Transverse colon (tissue), 4 donors: Measurements from ENCODE around the gene IL15RA. TPM values are rescaled to one million over a fixed set of nuclear protein-coding genes. Genes with fewer than 3 reads are reported as not detected.
A peak's percentile ranks its signal among the peaks of the same experiment; 100 is the strongest.

Experiments used
- DNase-seq: peaks from one replicate; pipeline ENCODE4 v3.0.0-alpha.2; 2019
- H3K27ac ChIP-seq, 4 donors: fragments of 200-600 bp; sonication (generic); 2 replicates each; pipeline ENCODE4 v1.5.1; 2016 to 2018; ENCODE audit warnings: inconsistent platforms in 4 of 4
- H3K27me3 ChIP-seq: fragments of 200-600 bp; sonication (generic); 2 replicates; pipeline ENCODE4 v1.5.1; 2017; ENCODE audit warnings: inconsistent platforms
- H3K36me3 ChIP-seq, 4 donors: fragments of 200-600 bp; sonication (generic); 2 replicates each; pipeline ENCODE4 v1.5.1; 2017 to 2019; ENCODE audit warnings: inconsistent platforms in 4 of 4
- H3K4me1 ChIP-seq, 4 donors: fragments of 200-600 bp; sonication (generic); 2 replicates each; pipeline ENCODE4 v1.5.1; 2017 to 2020; ENCODE audit warnings: inconsistent platforms in 4 of 4
- H3K4me3 ChIP-seq, 4 donors: fragments of 200-600 bp; sonication (generic); 1 replicate in 1 of 4; 2 replicates in 3 of 4; pipeline versions ENCODE4 v1.5.1 to v1.6.1; 2017 to 2019; ENCODE audit warnings: inconsistent platforms in 4 of 4
- H3K9me3 ChIP-seq, 2 donors: fragments of 200-600 bp; sonication (generic); 2 replicates each; pipeline ENCODE4 v1.5.1; 2017 to 2019; ENCODE audit warnings: inconsistent platforms in 2 of 2
- EP300 ChIP-seq: sonication (generic); formaldehyde crosslinking; IDR thresholded peaks from one replicate; pipeline ENCODE4 v1.6.1; 2017; ENCODE audit warnings: antibody characterized with exemption, low read depth
- POLR2A ChIP-seq: fragments of 450-650 bp; IDR thresholded peaks from one replicate; pipeline ENCODE4 v1.6.1; 2016; ENCODE audit warnings: antibody characterized with exemption, mild to moderate bottlenecking, moderate library complexity
- POLR2AphosphoS5 ChIP-seq, 3 donors: sonication (generic); formaldehyde crosslinking; IDR thresholded peaks; one replicate each; pipeline ENCODE4 v1.6.1; 2016; ENCODE audit warnings: antibody characterized with exemption in 3 of 3
- WGBS, 2 donors: methylation state at CpG; one replicate each; pipeline ENCODE4 v1.1.5; 2018; ENCODE audit warnings: low coverage in 1 of 2; 5-methylcytosine and 5-hydroxymethylcytosine counted together
- in situ Hi-C, 4 donors: fragments of 200-750 bp; cut with MboI; loops; one replicate each; pipeline versions ENCODE4 v1.15.0 to v1.15.1; 2017; ENCODE audit warnings: low sequenced_read_pairs in 3 of 4, low pct_ligation_motif_present in 1 of 4, low pct_unique_long_range_greater_than_20kb in 1 of 4
- intact Hi-C: fragments of 100-400 bp; cut with DNase I; formaldehyde crosslinking; loops from one replicate; pipeline ENCODE4 v1.15.1; 2023; ENCODE audit warnings: low total_unique reads
- small RNA-seq, 4 donors: library from RNA; depleted of rRNA; stranded (forward); fragments of <200 nt; gene quantifications; one replicate each; pipeline ENCODE3, GENCODE V24; 2016
- total RNA-seq, 4 donors: library from RNA; depleted of rRNA; stranded (reverse); fragments of >200 nt; gene quantifications; one replicate each; pipeline ENCODE4 v1.1.0, GENCODE V29; 2016
- TF ChIP-seq, protein P1 (sequence below), 5 experiments: fragments of 200-600 bp in 3 of 5; fragments of 450-650 bp in 2 of 5; sonication (generic) in 3 of 5; IDR thresholded peaks; 1 replicate in 2 of 5; 2 replicates in 3 of 5; pipeline ENCODE4 v1.5.1; 2016 to 2017; ENCODE audit warnings: antibody characterized with exemption in 5 of 5, inconsistent platforms in 3 of 5, mild to moderate bottlenecking in 2 of 5, moderate library complexity in 1 of 5

Gene IL15RA
- total RNA-seq, 4 donors from 2014 or later: 3.7 to 58.1 (median 24.6) TPM

DNA sequence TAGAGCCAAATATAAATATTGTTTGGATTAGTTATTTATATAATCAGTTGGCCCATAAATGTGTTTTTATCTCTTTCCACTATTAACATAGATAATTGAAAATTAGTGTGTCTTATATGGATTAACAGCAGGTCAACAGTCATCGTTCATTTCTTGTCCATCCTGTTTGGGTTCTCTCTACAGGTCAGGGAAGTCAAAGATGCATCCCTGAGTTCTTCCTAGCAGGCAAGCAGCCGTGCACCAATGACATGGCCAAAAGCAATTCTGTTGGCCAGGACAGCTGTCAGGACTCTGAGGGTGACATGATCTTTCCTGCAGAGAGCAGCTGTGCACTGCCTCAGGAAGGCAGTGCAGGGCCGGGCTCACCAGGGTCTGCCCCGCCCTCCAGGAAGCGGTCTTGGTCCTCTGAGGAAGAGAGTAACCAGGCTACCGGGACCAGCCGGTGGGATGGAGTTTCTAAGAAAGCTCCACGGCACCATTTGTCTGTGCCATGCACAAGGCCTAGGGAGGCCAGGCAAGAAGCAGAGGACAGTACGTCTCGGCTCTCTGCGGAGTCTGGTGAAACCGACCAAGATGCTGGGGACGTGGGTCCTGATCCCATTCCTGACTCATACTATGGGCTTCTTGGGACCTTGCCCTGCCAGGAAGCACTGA is 71.4 kb downstream of the IL15RA start:
- peak; percentile 30 for DNase-seq
- intact Hi-C loops: no loop called here
- Histone ChIP-seq H3K36me3 (peaks cover 0 to 29% (median 13%) of the 10 kb centered on the region in 4 donors), H3K9me3 (no peaks in the 10 kb centered on the region), H3K27me3 (no peaks in the 10 kb centered on the region), H3K4me1 (no peaks in the 10 kb centered on the region), H3K4me3 (no peak overlapping the region), H3K27ac (peak overlapping the region in 1 of 4 donors; percentile 23)
- no peak for TF ChIP-seq POLR2AphosphoS5 (IDR thresholded peaks at IDR 0.05)
- WGBS, 2 donors: 67 to 76% methylated on average over 1 to 13 of the region's 13 CpGs
- in situ Hi-C loops: no loop called here

DNA sequence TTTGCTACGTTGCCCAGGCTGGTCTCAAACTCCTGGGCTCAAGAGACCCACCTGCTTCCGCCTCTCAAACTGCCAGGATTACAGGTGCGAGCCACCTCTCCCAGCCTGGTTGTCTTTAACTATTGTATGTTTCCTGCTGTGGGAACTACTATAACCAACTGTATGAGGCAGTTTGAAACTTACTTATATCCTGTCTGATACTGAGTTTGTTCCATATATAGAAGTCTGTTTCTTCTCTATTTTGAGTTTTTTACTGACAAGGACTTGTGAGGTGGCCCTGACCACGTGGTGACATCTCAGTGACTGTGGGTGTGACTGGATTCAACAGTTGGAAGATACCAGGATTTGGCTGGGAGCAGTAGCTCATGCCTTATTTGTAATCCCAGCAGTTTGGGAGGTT is 73.1 kb downstream of the IL15RA start:
- TF ChIP-seq, protein P1, sequence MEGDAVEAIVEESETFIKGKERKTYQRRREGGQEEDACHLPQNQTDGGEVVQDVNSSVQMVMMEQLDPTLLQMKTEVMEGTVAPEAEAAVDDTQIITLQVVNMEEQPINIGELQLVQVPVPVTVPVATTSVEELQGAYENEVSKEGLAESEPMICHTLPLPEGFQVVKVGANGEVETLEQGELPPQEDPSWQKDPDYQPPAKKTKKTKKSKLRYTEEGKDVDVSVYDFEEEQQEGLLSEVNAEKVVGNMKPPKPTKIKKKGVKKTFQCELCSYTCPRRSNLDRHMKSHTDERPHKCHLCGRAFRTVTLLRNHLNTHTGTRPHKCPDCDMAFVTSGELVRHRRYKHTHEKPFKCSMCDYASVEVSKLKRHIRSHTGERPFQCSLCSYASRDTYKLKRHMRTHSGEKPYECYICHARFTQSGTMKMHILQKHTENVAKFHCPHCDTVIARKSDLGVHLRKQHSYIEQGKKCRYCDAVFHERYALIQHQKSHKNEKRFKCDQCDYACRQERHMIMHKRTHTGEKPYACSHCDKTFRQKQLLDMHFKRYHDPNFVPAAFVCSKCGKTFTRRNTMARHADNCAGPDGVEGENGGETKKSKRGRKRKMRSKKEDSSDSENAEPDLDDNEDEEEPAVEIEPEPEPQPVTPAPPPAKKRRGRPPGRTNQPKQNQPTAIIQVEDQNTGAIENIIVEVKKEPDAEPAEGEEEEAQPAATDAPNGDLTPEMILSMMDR (IDR thresholded peaks at IDR 0.05): no peak
- TF ChIP-seq POLR2A (no peak), POLR2AphosphoS5 (IDR thresholded peaks at IDR 0.05) (no peak), EP300 (no peak)
- H3K9me3 ChIP-seq: no peaks in the 10 kb centered on the region
- DNase-seq: peak; percentile 26
- 73 to 100% methylated on average over 2 to 4 of the region's 4 CpGs for WGBS, 2 donors
- in situ Hi-C loops (no loop called here), intact Hi-C loops (no loop called here)
- no peaks in the 10 kb centered on the region for H3K27me3 ChIP-seq
- no peaks in the 10 kb centered on the region for H3K4me1 ChIP-seq
- no peak overlapping the region for H3K27ac ChIP-seq
- no peak overlapping the region for H3K4me3 ChIP-seq
- peaks cover 0 to 13% (median 5%) of the 10 kb centered on the region in 4 donors for H3K36me3 ChIP-seq

DNA sequence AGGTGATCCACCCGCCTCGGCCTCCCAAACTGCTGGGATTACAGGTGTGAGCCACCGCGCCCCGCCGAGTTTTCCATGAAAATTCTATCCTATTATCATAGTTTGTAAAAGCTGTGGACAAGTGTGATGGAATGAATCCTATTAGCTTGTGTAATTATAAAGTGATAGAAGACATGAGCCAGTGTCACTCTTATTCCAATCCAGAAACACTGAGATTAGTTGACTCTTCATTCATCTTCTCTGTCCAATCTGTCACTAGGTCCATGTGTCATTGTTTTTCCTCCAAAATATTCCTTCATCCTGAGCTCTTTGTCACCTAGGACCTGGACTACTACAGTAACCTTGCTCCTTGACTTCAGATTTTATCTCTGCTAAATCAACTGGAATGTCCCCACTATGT is 73.8 kb downstream of the IL15RA start:
- Histone ChIP-seq H3K36me3 (peaks cover 0 to 7% (median 2%) of the 10 kb centered on the region in 4 donors), H3K9me3 (no peaks in the 10 kb centered on the region), H3K27me3 (no peaks in the 10 kb centered on the region), H3K4me3 (no peak overlapping the region), H3K4me1 (no peaks in the 10 kb centered on the region), H3K27ac (no peak overlapping the region)
- intact Hi-C loops (no loop called here), in situ Hi-C loops (no loop called here)
- no peak for TF ChIP-seq POLR2AphosphoS5 (IDR thresholded peaks at IDR 0.05)
- TF ChIP-seq EP300: no peak
- TF ChIP-seq POLR2A: no peak
- TF ChIP-seq, protein P1 (IDR thresholded peaks at IDR 0.05): no peak
- DNase-seq: no peak
- 99 to 100% methylated on average over 6 of the region's 6 CpGs for WGBS, 2 donors

DNA sequence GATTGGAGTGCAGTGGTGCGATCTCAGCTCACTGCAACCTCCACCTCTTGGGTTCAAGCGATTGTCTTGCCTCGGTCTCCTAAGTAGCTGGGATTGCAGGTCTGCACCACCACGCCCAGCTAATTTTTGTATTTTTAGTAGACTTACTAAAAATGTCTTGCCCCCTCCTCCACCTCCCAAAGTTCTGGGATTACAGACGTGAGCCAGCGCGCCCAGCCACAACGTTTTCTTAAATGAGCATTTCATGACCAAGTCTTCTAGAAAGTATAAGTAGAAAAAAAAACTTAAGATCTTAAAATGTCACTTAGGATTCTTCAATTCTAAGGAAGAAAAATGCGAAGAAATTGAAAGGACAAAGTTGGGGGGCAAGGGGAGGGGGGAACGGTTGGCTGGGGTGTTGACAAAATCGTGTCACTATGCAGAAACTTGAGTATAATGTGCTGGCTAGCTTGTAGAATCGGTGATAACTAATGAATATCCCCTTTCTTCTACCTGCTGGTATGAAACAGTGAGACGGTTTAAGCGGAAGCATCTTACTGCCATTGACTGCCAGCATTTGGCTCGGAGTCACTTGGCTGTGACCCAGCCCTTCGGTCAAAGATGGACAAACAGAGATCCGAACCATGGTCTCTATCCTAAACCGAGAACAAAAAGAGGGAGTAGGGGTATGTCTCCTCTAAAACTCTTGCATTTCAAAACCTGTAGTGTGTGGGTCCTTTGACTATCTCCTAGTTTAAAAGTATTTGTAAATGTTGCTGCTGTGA is 74.7 kb downstream of the IL15RA start:
- H3K4me3 ChIP-seq: no peak overlapping the region
- intact Hi-C loops: no loop called here
- no peak for DNase-seq
- no peaks in the 10 kb centered on the region for H3K4me1 ChIP-seq
- H3K27me3 ChIP-seq: no peaks in the 10 kb centered on the region
- H3K27ac ChIP-seq: no peak overlapping the region
- WGBS, 2 donors: 90 to 97% methylated on average over 18 of the region's 18 CpGs
- peaks cover 0 to 2% of the 10 kb centered on the region in 2 donors for H3K9me3 ChIP-seq
- H3K36me3 ChIP-seq: peaks cover 0 to 11% (median 0%) of the 10 kb centered on the region in 4 donors
- TF ChIP-seq, protein P1 (IDR thresholded peaks at IDR 0.05): no peak
- TF ChIP-seq POLR2AphosphoS5 (IDR thresholded peaks at IDR 0.05) (no peak), POLR2A (no peak), EP300 (no peak)
- in situ Hi-C loops: no loop called here

Small RNAs within 50 kb of the gene (small RNA-seq; reads per million reads assigned to genes)
- 0 reads per million in 4 donors for gene RF00397

Other genes starting within 250 kb of the IL15RA start
- gene GDI2, start 164.1 kb downstream of the IL15RA start, total RNA-seq: 100 to 1,000 TPM; 122 to 270 (median 203) TPM
- gene ANKRD16, start 87.7 kb downstream of the IL15RA start, total RNA-seq: 10 to 100 TPM in 3 of 4 donors, 1 to 10 TPM in 1; 8.5 to 21.7 (median 17.8) TPM
- 100 to 1,000 TPM; 101 to 143 (median 120) TPM for gene FBH1, start 87.3 kb downstream of the IL15RA start, total RNA-seq
- gene IL2RA, start 84.8 kb upstream of the IL15RA start, total RNA-seq: 1 to 10 TPM in 1 of 4 donors, under 1 TPM in 1, not detected in 2; 0.79 to 1.1 TPM
- gene RBM17, start 111.5 kb upstream of the IL15RA start, total RNA-seq: 10 to 100 TPM; 45.0 to 80.7 (median 64.7) TPM
- 10 to 100 TPM; 16.9 to 29.9 (median 20.2) TPM for gene PFKFB3, start 225.4 kb upstream of the IL15RA start, total RNA-seq